ENCODE measurements around the gene DDR1.
"Not testable (repeated sequence)": the region's sequence is repeated elsewhere in the genome, so short reads cannot be mapped to it uniquely, and the experiment has no call there.

The DDR1 gene

GRCh38 chr6:30902709-30903108 lies 18.4 kb downstream of the DDR1 start:
- Mint-ChIP-seq H3K9me3 (no peaks in the 10 kb centered on the region), H3K27ac (no peak overlapping the region), H3K4me3 (no peak overlapping the region), H3K27me3 (ENCODE audit: low read depth) (no peaks in the 10 kb centered on the region), H3K36me3 (ENCODE audit: low read depth) (no peaks in the 10 kb centered on the region), H3K4me1 (ENCODE audit: low read depth) (peaks cover 6% of the 10 kb centered on the region)
- no peak for DNase-seq (ENCODE audit: low spot score)

GRCh38 chr6:30903236-30903635 lies 18.9 kb downstream of the DDR1 start:
- Mint-ChIP-seq H3K9me3 (no peaks in the 10 kb centered on the region), H3K4me3 (no peak overlapping the region), H3K27me3 (ENCODE audit: low read depth) (no peaks in the 10 kb centered on the region), H3K36me3 (ENCODE audit: low read depth) (no peaks in the 10 kb centered on the region), H3K27ac (no peak overlapping the region), H3K4me1 (ENCODE audit: low read depth) (peaks cover 8% of the 10 kb centered on the region)
- DNase-seq (ENCODE audit: low spot score): no peak

GRCh38 chr6:30907290-30907757 lies 23.0 kb downstream of the DDR1 start:
- H3K9me3 Mint-ChIP-seq; H3K27me3 Mint-ChIP-seq (ENCODE audit: low read depth); DNase-seq (ENCODE audit: low spot score); H3K27ac Mint-ChIP-seq: not testable (repeated sequence)
- peak overlapping the region; percentile 99 for H3K4me3 Mint-ChIP-seq
- H3K36me3 Mint-ChIP-seq (ENCODE audit: low read depth): peaks cover 15% of the 10 kb centered on the region
- H3K4me1 Mint-ChIP-seq (ENCODE audit: low read depth): peaks cover 17% of the 10 kb centered on the region

GRCh38 chr6:30907758-30908591 lies 23.7 kb downstream of the DDR1 start, which contains the start of gene GTF2H4:
Gene GTF2H4 (plus strand): TSS chr6:30908207.
- Mint-ChIP-seq H3K36me3 (ENCODE audit: low read depth) (peaks cover 19% of the 10 kb centered on the region), H3K4me1 (ENCODE audit: low read depth) (peaks cover 11% of the 10 kb centered on the region), H3K9me3 (no peaks in the 10 kb centered on the region), H3K27me3 (ENCODE audit: low read depth) (no peaks in the 10 kb centered on the region), H3K4me3 (peak within 1 kb of the TSS; percentile 99), H3K27ac (peak within 1 kb of the TSS; percentile 78)
- peak; percentile 93 for DNase-seq (ENCODE audit: low spot score)

- Mint-ChIP-seq H3K4me3 (peak overlapping the region; percentile 99), H3K36me3 (ENCODE audit: low read depth) (peaks cover 19% of the 10 kb centered on the region), H3K27ac (peak overlapping the region; percentile 78), H3K27me3 (ENCODE audit: low read depth) (no peaks in the 10 kb centered on the region), H3K4me1 (ENCODE audit: low read depth) (peaks cover 15% of the 10 kb centered on the region), H3K9me3 (no peaks in the 10 kb centered on the region)
- DNase-seq (ENCODE audit: low spot score): no peak
These were observed 24.4 kb downstream of the DDR1 start for GRCh38 chr6:30908700-30909099.

- Mint-ChIP-seq H3K4me1 (ENCODE audit: low read depth) (peaks cover 25% of the 10 kb centered on the region), H3K36me3 (ENCODE audit: low read depth) (peaks cover 19% of the 10 kb centered on the region)
- not testable (repeated sequence) for DNase-seq (ENCODE audit: low spot score); H3K9me3 Mint-ChIP-seq; H3K27ac Mint-ChIP-seq; H3K4me3 Mint-ChIP-seq; H3K27me3 Mint-ChIP-seq (ENCODE audit: low read depth)
These were observed 26.2 kb downstream of the DDR1 start for GRCh38 chr6:30910473-30910872.

GRCh38 chr6:30912746-30913520 lies 28.6 kb downstream of the DDR1 start:
- peaks cover 36% of the 10 kb centered on the region for H3K4me1 Mint-ChIP-seq (ENCODE audit: low read depth)
- H3K36me3 Mint-ChIP-seq (ENCODE audit: low read depth): peaks cover 26% of the 10 kb centered on the region

GRCh38 chr6:30913721-30914075 lies 29.4 kb downstream of the DDR1 start:
- Mint-ChIP-seq H3K4me1 (ENCODE audit: low read depth) (peaks cover 30% of the 10 kb centered on the region), H3K27me3 (ENCODE audit: low read depth) (no peaks in the 10 kb centered on the region), H3K4me3 (peak overlapping the region; percentile 86), H3K9me3 (no peaks in the 10 kb centered on the region), H3K36me3 (ENCODE audit: low read depth) (peaks cover 24% of the 10 kb centered on the region), H3K27ac (peak overlapping the region; percentile 39)
- DNase-seq (ENCODE audit: low spot score): no peak

More at GRCh38 chr6:30912746-30913520, 28.6 kb downstream of the DDR1 start:
- H3K27ac Mint-ChIP-seq: no peak overlapping the region
- peak overlapping the region; percentile 86 for H3K4me3 Mint-ChIP-seq
- no peaks in the 10 kb centered on the region for H3K9me3 Mint-ChIP-seq
- DNase-seq (ENCODE audit: low spot score): no peak
- no peaks in the 10 kb centered on the region for H3K27me3 Mint-ChIP-seq (ENCODE audit: low read depth)

- H3K27me3 Mint-ChIP-seq (ENCODE audit: low read depth): no peaks in the 10 kb centered on the region
- H3K4me3 Mint-ChIP-seq: peak within 1 kb of the TSS; percentile 86
- peak within 1 kb of the TSS; percentile 87 for H3K27ac Mint-ChIP-seq
- H3K4me1 Mint-ChIP-seq (ENCODE audit: low read depth): peaks cover 25% of the 10 kb centered on the region
- no peaks in the 10 kb centered on the region for H3K9me3 Mint-ChIP-seq
- H3K36me3 Mint-ChIP-seq (ENCODE audit: low read depth): peaks cover 26% of the 10 kb centered on the region
- DNase-seq (ENCODE audit: low spot score): peak; percentile 93
These were observed 29.9 kb downstream of the DDR1 start, which contains the start of gene VARS2 for GRCh38 chr6:30914076-30914853. Gene VARS2 (plus strand): TSS chr6:30914238. CDS start chr6:30914837, 599 bp downstream.

GRCh38 chr6:30914854-30915590 lies 30.7 kb downstream of the DDR1 start:
- no peak for DNase-seq (ENCODE audit: low spot score)
- Mint-ChIP-seq H3K27me3 (ENCODE audit: low read depth) (no peaks in the 10 kb centered on the region), H3K9me3 (no peaks in the 10 kb centered on the region), H3K36me3 (ENCODE audit: low read depth) (peaks cover 28% of the 10 kb centered on the region), H3K27ac (peak overlapping the region; percentile 87), H3K4me1 (ENCODE audit: low read depth) (peaks cover 25% of the 10 kb centered on the region), H3K4me3 (peak overlapping the region; percentile 86)

- DNase-seq (ENCODE audit: low spot score): peak; percentile 13
- Mint-ChIP-seq H3K4me1 (ENCODE audit: low read depth) (peaks cover 25% of the 10 kb centered on the region), H3K27me3 (ENCODE audit: low read depth) (no peaks in the 10 kb centered on the region), H3K4me3 (peak overlapping the region; percentile 86), H3K27ac (peak overlapping the region; percentile 77), H3K36me3 (ENCODE audit: low read depth) (peaks cover 34% of the 10 kb centered on the region), H3K9me3 (no peaks in the 10 kb centered on the region)
These were observed 31.2 kb downstream of the DDR1 start for GRCh38 chr6:30915591-30915946.

- Mint-ChIP-seq H3K4me3 (no peak overlapping the region), H3K27ac (peak overlapping the region; percentile 39), H3K9me3 (no peaks in the 10 kb centered on the region), H3K36me3 (ENCODE audit: low read depth) (peaks cover 27% of the 10 kb centered on the region), H3K27me3 (ENCODE audit: low read depth) (no peaks in the 10 kb centered on the region), H3K4me1 (ENCODE audit: low read depth) (peaks cover 25% of the 10 kb centered on the region)
- no peak for DNase-seq (ENCODE audit: low spot score)
These were observed 32.7 kb downstream of the DDR1 start for GRCh38 chr6:30917041-30917440.

- H3K4me3 Mint-ChIP-seq: no peak overlapping the region
- H3K27me3 Mint-ChIP-seq (ENCODE audit: low read depth): no peaks in the 10 kb centered on the region
- H3K9me3 Mint-ChIP-seq: no peaks in the 10 kb centered on the region
- DNase-seq (ENCODE audit: low spot score): no peak
- H3K27ac Mint-ChIP-seq: no peak overlapping the region
- H3K36me3 Mint-ChIP-seq (ENCODE audit: low read depth): peaks cover 27% of the 10 kb centered on the region
- peaks cover 25% of the 10 kb centered on the region for H3K4me1 Mint-ChIP-seq (ENCODE audit: low read depth)
These were observed 33.2 kb downstream of the DDR1 start for GRCh38 chr6:30917487-30917886.

Measured in T-helper 2 cell treated with Interferon-gamma antibody and Interleukin-4, amounts not matched to agents 5 μg/mL and 100 μg/mL, for 36 hours (primary cell).